GM12872 (cell line): ENCODE measurements around the gene MYO1E.
A peak's percentile ranks its signal among the peaks of the same experiment; 100 is the strongest.

Source experiments
- CTCF ChIP-seq: IDR thresholded peaks from 3 replicates; pipeline ENCODE4 v1.5.1; 2011; ENCODE audit warnings: low read depth, mild to moderate bottlenecking, low read length, moderate library complexity; ENCODE audit not compliant: insufficient read depth

MYO1E gene

GRCh38 chr15:59105854-59106253 lies 266.8 kb downstream of the MYO1E start:
- peak; percentile 19; the same call in 1 of the 3 replicates for TF ChIP-seq CTCF

GRCh38 chr15:59104912-59105732 lies 267.5 kb downstream of the MYO1E start, which contains the start of gene CCNB2:
Gene CCNB2, plus strand, starts transcription at chr15:59105146. Its CDS starts 123 bp downstream, at chr15:59105269.
- no peak for TF ChIP-seq CTCF

DNA sequence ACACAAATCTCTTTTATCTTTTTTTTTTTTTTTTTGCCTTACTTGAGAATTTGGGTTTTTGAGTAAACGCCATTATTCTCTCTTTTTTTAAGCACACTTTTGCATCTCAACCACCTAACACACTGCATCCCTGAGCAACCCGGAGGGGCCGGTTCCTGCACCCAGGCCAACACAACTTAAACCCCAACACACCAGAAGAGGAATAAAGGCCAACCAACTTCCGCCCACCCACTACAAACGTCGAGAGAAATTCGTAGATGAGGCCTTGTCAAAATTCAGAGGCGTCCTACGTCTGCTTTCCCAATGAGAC lies 268.1 kb downstream of the MYO1E start:
- no peak for TF ChIP-seq CTCF

DNA sequence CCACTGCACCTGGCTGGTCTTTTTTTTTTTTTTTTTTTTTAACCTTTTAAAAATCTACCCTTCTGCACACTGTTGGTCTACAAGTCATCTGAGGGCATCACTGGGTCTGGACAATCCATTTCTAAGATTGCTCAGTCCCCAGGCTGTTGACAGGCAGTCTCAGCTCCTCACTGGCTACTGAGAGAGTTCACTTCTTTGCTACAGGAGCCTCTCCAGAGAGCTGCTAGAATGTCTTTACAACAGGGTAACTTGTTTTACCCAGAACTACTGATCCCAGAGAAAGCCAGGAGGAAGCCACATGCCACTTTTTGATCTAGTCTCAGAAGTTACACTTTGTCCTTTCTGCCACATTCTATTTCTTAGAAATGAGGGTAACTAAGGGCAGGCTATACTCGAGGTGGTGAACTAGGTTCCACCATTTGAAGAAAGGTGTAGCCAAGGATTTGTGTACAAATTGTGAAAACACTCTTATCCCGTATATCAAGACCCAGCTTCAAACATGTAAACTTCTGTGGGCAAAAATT lies 273.4 kb downstream of the MYO1E start:
- no peak for TF ChIP-seq CTCF

- no peak for TF ChIP-seq CTCF
Measured at GRCh38 chr15:59096429-59096828, 276.2 kb downstream of the MYO1E start.

DNA sequence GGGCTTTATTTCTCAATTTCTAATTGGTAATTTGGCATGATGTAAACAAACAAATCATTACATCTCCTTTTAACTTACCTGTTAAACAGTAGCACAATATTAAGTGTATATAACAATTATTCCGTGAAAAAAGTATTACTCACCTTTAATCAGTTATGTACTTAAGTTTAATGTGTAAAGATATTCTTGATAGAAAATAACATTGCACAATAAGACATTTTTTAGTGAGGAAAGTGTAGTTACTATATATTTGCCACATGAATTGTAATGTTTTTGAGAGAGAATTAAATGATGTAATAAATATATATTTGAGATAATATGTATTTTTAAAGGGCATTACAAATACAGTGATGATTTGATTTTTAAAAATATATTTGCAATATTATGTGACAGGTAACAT lies 278.6 kb downstream of the MYO1E start:
- TF ChIP-seq CTCF = no peak

GRCh38 chr15:59087731-59088130 lies 284.9 kb downstream of the MYO1E start:
- TF ChIP-seq CTCF = no peak
